ENCODE measurements around the gene ZWILCH. TPM values are rescaled to one million over a fixed set of nuclear protein-coding genes. Genes with fewer than 3 reads are reported as not detected.

Gene ZWILCH
- total RNA-seq, 1 experiment from 2014 or later, result 21.6 TPM

- Histone ChIP-seq H3K27me3 (replicated peaks; ENCODE audit: control insufficient read depth, insufficient read depth, low read length) (no peaks in the 10 kb centered on the region), H3K9me3 (no peaks in the 10 kb centered on the region), H3K4me3 (ENCODE audit: low read depth, low read length) (no peak overlapping the region), H3K36me3 (ENCODE audit: control insufficient read depth, insufficient read depth, low read length) (no peaks in the 10 kb centered on the region), H3K4me1 (no peaks in the 10 kb centered on the region)
- Mint-ChIP-seq H3K4me1 (ENCODE audit: low read depth, unreplicated experiment) (no peaks in the 10 kb centered on the region), H3K27ac (ENCODE audit: unreplicated experiment) (no peak overlapping the region), H3K9me3 (ENCODE audit: unreplicated experiment) (no peaks in the 10 kb centered on the region), H3K27me3 (ENCODE audit: insufficient read depth, unreplicated experiment) (no peaks in the 10 kb centered on the region), H3K36me3 (ENCODE audit: insufficient read depth, unreplicated experiment) (no peaks in the 10 kb centered on the region), H3K4me3 (ENCODE audit: unreplicated experiment) (no peak overlapping the region)
- POLR2A ChIA-PET, result interaction anchor here (0.6 kb wide), 1 partner anchor 95 kb away, joined by 3 read pairs; no protein-coding TSS in a partner anchor
- no peak for TF ChIP-seq CTCF (IDR thresholded peaks at IDR 0.05; ENCODE audit: insufficient read depth in 1 of 2, low read depth in 1 of 2, low read length in 1 of 2, severe bottlenecking in 1 of 2, unreplicated experiment in 1 of 2)
- no TSS peak for BruUV-seq (replicated peaks)
- intact Hi-C loops (cut with micrococcal nuclease; ENCODE audit: unreplicated experiment), result no loop called here
- CTCF ChIA-PET, result no interaction called here
- no peak for DNase-seq
Observed at GRCh38 chr15:66563566-66564110, 58.5 kb downstream of the ZWILCH start.

GRCh38 chr15:66564136-66565041 is 59.3 kb downstream of the ZWILCH start:
- intact Hi-C loops (cut with micrococcal nuclease; ENCODE audit: unreplicated experiment), result no loop called here
- Histone ChIP-seq H3K9me3 (no peaks in the 10 kb centered on the region), H3K4me1 (no peaks in the 10 kb centered on the region), H3K4me3 (ENCODE audit: low read depth, low read length) (no peak overlapping the region), H3K27me3 (replicated peaks; ENCODE audit: control insufficient read depth, insufficient read depth, low read length) (no peaks in the 10 kb centered on the region), H3K36me3 (ENCODE audit: control insufficient read depth, insufficient read depth, low read length) (no peaks in the 10 kb centered on the region)
- POLR2A ChIA-PET, result interaction anchor here (0.6 kb wide), 1 partner anchor 94 kb away, joined by 3 read pairs; no protein-coding TSS in a partner anchor
- no TSS peak for BruUV-seq (replicated peaks)
- Mint-ChIP-seq H3K9me3 (ENCODE audit: unreplicated experiment) (no peaks in the 10 kb centered on the region), H3K4me3 (ENCODE audit: unreplicated experiment) (no peak overlapping the region), H3K4me1 (ENCODE audit: low read depth, unreplicated experiment) (no peaks in the 10 kb centered on the region), H3K27ac (ENCODE audit: unreplicated experiment) (no peak overlapping the region), H3K27me3 (ENCODE audit: insufficient read depth, unreplicated experiment) (no peaks in the 10 kb centered on the region), H3K36me3 (ENCODE audit: insufficient read depth, unreplicated experiment) (no peaks in the 10 kb centered on the region)
- CTCF ChIA-PET, result interaction anchor here (0.5 kb wide), 1 partner anchor 23 kb away, joined by 4 read pairs; no protein-coding TSS in a partner anchor
- no peak for TF ChIP-seq CTCF (IDR thresholded peaks at IDR 0.05; ENCODE audit: insufficient read depth in 1 of 2, low read depth in 1 of 2, low read length in 1 of 2, severe bottlenecking in 1 of 2, unreplicated experiment in 1 of 2)
- DNase-seq, result no peak

DNA sequence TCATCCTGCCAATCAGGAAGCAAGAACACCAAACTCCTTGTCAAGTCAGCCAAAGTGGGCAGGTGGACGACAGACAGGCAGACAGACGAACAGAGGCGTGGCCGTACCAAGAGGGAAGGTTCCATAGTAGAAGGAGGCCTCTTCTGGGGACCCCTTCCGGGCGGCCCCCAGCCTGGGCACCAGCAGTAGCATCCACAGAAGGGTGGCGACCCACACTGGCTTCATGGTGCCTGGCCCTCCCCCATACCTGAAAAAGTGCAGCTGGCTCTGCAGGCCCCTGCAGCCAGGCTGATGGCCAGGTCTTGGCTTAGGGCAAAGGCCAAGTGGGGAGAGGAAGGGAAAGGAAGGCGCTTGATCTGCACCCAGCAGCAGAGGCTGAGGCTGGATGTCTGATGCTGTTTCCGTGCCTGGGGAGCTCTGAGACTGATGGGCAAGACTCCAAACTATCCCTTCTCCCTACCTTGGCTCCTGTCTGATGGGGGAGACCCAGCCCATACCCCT is 60.1 kb downstream of the ZWILCH start:
- Mint-ChIP-seq H3K4me1 (ENCODE audit: low read depth, unreplicated experiment) (no peaks in the 10 kb centered on the region), H3K27ac (ENCODE audit: unreplicated experiment) (no peak overlapping the region), H3K9me3 (ENCODE audit: unreplicated experiment) (no peaks in the 10 kb centered on the region), H3K4me3 (ENCODE audit: unreplicated experiment) (no peak overlapping the region), H3K27me3 (ENCODE audit: insufficient read depth, unreplicated experiment) (no peaks in the 10 kb centered on the region), H3K36me3 (ENCODE audit: insufficient read depth, unreplicated experiment) (no peaks in the 10 kb centered on the region)
- no peak for TF ChIP-seq CTCF (IDR thresholded peaks at IDR 0.05; ENCODE audit: insufficient read depth in 1 of 2, low read depth in 1 of 2, low read length in 1 of 2, severe bottlenecking in 1 of 2, unreplicated experiment in 1 of 2)
- H3K36me3 ChIP-seq (ENCODE audit: control insufficient read depth, insufficient read depth, low read length), result no peaks in the 10 kb centered on the region
- no peak overlapping the region for H3K4me3 ChIP-seq (ENCODE audit: low read depth, low read length)
- DNase-seq, result no peak
- H3K9me3 ChIP-seq, result no peaks in the 10 kb centered on the region
- POLR2A ChIA-PET, result no interaction called here
- CTCF ChIA-PET, result interaction anchor here (0.5 kb wide), 1 partner anchor 22 kb away, joined by 4 read pairs; no protein-coding TSS in a partner anchor
- intact Hi-C loops (cut with micrococcal nuclease; ENCODE audit: unreplicated experiment), result no loop called here
- no peaks in the 10 kb centered on the region for H3K4me1 ChIP-seq
- BruUV-seq (replicated peaks), result no TSS peak
- H3K27me3 ChIP-seq (replicated peaks; ENCODE audit: control insufficient read depth, insufficient read depth, low read length), result no peaks in the 10 kb centered on the region

Data from Caco-2 (cell line).